ENCODE measurements around the gene MICOS13.

MICOS13 gene

DNA sequence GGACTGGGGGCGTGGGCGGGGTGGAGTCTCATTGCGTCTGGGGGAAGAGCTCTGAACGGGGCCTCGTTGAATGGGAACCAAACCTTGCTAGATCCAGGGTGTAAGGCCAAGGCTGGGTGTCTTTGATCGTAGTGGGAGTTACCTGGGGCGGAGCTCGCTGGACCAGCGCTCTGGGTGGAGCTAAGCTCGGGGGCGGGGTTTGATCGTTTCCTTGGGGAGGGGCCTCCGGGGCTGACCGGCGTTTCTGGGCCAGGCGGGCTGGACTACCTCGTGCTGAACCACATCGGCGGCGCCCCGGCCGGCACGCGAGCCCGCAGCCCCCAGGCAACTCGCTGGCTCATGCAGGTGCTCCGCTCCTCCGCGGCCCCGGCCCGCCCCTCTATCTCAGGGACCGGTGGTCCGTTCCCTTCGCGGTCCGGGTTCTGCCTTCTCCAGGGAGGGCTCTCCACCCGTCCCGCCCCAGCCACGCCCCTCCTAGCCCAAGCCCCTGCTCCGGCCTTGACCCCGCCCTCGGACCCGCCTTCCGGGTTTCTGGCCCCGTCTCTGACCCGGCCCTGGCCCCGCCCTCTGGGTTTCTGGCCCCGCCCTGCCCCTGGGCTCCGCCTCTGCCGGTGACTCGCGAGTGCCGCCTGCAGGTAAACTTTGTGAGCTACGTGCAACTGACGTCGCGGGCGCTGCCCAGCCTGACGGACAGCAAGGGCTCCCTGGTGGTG, 6.5 kb upstream of the MICOS13 start:
- DNase-seq: peak; percentile 94

DNA sequence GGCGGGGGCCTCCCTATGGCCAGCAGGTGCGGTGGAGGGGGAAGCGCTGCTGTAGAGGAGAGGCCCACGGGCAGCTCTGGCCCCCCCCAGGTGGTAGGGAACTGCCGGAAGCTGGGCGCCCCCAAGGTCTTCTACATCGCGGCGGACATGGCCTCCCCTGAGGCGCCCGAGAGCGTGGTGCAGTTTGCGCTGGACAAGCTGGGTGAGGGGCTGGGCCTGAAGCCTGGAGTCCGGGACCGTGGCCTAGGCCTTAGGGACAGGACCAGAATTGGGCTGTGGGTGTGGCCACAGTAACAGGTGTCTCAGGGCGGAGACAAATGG, 6.0 kb upstream of the MICOS13 start:
- no peak for DNase-seq

- DNase-seq: no peak
These were observed 4.5 kb upstream of the MICOS13 start for GRCh38 chr19:5684694-5685430.

DNA sequence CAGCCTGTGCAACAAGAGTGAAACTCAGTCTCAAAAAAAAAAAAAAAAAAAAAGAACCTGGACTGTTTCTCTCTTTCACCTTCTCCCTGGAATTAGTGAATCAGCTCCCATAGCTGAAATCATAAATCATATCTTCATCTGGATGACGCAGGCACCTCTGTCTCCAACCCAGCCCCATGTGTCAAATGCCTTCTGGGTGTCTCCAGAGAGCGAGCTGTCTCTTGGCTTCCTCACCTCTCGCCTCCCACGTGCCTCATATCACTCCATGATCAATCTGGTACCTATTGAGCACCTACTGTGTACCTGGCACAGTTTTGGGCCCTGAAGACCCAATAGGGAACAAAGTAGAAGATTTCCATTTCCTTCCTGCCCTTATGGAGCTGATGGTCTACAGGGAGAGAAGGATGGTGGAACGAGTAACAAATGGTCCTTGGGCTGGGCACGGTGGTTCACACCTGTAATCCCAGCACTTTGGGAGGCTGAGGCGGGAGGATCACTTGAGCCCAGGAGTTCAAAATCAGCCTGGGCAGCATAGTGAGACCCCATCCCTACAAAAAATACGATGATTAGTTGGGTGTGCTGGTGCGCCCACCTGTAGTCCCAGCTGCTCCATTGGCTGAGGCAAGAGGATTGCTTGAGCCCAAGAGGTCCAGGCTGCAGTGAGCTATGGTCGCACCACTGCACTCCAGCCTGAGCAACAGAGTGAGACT, 3.0 kb upstream of the MICOS13 start:
- DNase-seq: no peak

GRCh38 chr19:5682107-5682482, 1.8 kb upstream of the MICOS13 start:
- no peak for DNase-seq

DNA sequence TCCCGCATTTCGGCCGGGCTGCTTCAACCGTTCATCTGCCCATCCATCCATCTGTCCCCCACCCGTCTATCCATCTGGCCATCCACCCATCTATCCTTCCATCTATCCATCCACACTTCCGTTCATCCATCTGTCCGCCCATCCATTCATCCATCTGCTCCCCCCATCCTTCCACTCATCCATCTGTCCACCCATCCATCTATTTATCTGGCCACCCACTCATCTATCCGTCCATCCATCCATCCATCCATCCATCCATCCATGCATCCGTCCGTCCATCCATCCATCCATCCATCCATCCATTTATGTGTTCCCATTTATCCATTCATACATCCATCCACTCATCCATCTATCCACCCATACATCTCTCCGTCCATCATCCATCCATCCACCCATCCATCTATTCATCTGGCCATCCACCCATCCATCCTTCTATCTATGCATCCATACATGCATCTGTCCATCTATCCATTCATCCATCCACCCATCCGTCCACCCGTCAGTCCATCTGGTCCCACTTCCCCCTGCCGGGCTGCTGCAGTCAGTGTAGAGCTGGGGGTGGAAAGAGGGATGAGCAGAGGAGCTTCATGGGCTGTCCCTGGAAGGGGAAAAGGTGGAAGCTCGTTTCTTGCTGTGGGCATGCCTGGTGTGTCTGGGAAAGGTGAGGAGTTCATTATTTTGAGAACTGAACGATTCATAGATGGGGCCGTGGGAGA, 1.2 kb upstream of the MICOS13 start:
- no peak for DNase-seq

GRCh38 chr19:5680084-5680436, 256 bp downstream of the MICOS13 start:
- no peak for DNase-seq

GRCh38 chr19:5679289-5680083, 830 bp downstream of the MICOS13 start:
- no peak for DNase-seq

DNA sequence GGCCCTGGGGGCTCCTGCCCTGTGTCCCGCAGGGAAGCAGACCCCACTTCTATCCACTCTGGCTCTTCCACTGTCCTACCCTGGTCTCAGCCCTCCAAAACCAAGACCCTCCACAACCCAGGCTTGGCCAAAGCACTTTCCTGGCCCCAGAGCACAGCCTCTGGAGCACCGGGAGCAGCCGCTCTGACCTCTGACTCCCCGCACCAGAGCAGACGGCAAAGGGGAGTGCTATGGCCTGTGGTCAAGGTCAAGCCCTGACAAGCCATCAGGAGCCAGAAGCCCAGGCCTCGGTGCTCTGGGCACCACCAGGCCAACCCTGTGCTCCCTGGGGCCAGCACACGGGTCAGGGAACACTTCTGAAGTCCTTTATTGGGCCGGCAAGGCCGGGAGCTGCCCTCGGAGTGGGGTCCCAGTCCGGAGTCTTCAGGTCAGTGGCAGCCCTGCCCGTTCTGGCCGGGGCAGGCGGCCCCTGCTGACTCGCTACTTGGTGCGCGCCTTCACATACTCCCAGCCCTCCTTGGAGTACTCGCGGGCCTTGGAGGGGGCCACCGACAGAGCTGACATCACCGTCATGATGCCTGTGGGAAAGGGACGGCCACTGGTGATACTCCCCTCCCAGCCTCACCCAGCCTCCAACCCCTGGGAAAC, 2.1 kb downstream of the MICOS13 start:
- DNase-seq: no peak

GRCh38 chr19:5677580-5677979, 2.7 kb downstream of the MICOS13 start:
- no peak for DNase-seq

GRCh38 chr19:5677136-5677535, 3.2 kb downstream of the MICOS13 start:
- no peak for DNase-seq

GRCh38 chr19:5676772-5677105, 3.6 kb downstream of the MICOS13 start:
- DNase-seq: no peak

DNA sequence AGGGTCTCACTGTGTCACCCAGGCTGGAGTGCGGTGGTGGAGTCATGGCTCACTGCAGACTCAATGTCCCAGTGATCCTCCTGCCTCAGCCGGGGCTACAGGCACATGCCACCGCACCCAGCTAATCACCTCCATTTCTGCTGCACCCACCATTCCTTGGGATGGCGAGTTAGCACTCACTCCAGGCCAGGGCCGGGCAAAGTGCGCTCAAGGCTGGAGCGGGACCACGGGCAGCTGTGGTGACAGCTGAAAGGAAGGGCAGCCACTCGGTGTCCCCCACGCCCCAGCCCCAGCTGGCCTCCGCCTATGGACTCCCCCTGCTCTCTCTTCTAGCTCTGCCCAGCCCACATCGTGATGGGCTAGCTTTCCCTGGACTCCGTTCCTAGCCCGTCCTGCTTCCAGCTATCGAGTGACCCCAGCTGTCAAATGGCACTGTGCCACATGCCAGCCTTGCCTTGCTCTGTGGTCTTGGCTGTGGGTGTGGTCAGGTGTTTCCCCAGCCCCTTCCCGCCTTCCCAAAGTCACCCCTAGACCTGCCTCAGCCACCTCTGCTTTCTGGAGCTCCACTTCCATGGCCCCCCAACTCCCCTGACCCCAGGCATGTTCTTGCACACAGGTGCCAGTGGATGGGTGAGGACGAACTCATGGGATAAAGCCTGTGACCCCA, 4.1 kb downstream of the MICOS13 start:
- DNase-seq: no peak

- DNase-seq: no peak
These were observed 5.6 kb downstream of the MICOS13 start for GRCh38 chr19:5674714-5675113.

- no peak for DNase-seq
These were observed 6.6 kb downstream of the MICOS13 start for GRCh38 chr19:5673752-5674151.

GRCh38 chr19:5672708-5673459, 7.4 kb downstream of the MICOS13 start:
- DNase-seq: no peak

DNA sequence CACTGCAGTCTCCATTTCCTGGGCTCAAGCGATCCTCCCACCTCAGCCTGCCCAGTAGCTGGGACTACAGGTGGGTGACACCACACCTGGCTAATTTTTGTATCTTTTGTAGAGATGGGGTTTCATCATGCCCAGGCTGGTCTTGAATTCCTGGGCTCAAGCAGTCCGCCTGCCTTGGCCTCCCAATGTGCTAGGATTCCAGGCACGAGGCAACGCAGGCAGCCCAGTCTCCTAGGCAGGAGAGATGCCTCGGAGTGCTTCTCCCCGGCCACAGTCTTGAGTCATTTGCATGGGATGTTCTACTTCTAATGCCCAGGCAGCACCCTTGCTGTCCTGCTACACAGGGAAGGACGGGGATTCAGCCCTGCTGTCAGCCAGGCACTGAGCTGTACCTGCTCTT, 8.7 kb downstream of the MICOS13 start:
- no peak for DNase-seq

- no peak for DNase-seq
These were observed 11.1 kb downstream of the MICOS13 start for GRCh38 chr19:5669212-5669611.

DNA sequence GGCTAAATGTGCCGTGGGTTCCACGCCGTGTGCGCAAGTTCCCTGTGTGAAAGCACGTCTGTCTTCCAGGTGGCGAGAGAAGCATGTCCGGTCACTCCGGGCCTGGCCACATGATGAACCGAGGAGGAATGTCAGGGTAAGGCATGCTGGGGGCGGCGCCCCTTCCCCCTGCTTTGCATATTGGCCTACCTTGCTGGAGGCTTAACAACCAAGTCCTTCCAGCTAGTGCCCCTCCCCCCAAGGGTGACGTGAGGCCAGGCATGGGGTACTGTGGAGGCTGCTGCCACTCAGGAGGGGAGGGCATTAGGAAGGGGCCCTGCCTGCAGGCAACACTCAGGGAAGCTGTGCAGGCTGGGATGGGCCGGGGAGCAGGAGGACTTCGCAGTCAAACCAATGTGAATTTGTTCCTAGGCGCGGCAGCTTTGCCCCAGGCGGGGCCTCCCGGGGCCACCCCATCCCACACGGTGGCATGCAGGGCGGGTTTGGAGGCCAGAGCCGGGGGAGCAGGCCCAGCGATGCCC, 12.5 kb downstream of the MICOS13 start:
- no peak for DNase-seq

DNA sequence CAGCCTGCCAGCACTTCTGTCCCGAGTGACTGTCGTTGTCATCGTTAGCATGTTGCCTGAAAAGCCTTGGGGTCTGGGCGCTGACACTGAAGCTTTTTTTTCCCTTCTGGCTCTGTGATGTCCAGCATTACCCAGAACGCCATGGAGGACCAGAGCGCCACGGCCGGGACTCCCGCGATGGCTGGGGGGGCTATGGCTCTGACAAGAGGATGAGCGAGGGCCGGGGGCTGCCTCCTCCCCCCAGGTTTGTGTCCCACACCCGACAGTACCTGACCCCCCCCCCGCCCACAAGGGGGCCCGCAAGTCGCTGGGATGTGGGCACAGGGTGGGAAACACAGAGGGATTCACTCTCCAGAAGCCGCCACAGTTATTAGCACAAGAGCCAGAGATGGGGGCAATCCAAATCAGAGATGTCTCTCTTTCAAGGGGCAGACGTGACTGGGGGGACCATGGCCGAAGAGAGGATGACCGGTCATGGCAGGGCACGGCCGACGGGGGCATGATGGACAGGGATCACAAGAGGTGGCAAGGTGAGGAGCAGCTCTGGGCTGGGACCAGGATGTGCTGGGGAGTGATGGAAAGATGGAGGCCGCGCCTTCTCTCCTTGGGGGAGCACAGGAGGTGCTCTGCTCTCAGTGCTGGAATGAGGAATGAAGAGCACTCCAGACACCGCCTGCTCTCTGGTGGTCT, 13.2 kb downstream of the MICOS13 start:
- DNase-seq: no peak

Data from CD4-positive, alpha-beta T cell treated with Interferon gamma for 1 hour (primary cell).